GM12872 (cell line): Measurements from ENCODE around the gene SORT1.
A peak's percentile ranks its signal among the peaks of the same experiment; 100 is the strongest.

ENCODE experiments used
- CTCF ChIP-seq: IDR thresholded peaks from 3 replicates; pipeline ENCODE4 v1.5.1; 2011; ENCODE audit warnings: low read depth, mild to moderate bottlenecking, low read length, moderate library complexity; ENCODE audit not compliant: insufficient read depth

Gene SORT1

GRCh38 chr1:109279615-109280278 is 118.0 kb downstream of the SORT1 start:
- no peak for TF ChIP-seq CTCF

GRCh38 chr1:109277434-109278204 is 120.1 kb downstream of the SORT1 start:
- TF ChIP-seq CTCF = peak; percentile 99

- no peak for TF ChIP-seq CTCF
These were observed 121.9 kb downstream of the SORT1 start for GRCh38 chr1:109275706-109276345.

- no peak for TF ChIP-seq CTCF
These were observed 122.9 kb downstream of the SORT1 start for GRCh38 chr1:109274533-109275476.

GRCh38 chr1:109273570-109274288 is 124.0 kb downstream of the SORT1 start:
- TF ChIP-seq CTCF = no peak

GRCh38 chr1:109272831-109273547 is 124.7 kb downstream of the SORT1 start:
- TF ChIP-seq CTCF = no peak
